ENCODE measurements around the gene SUFU.

Gene SUFU

DNA sequence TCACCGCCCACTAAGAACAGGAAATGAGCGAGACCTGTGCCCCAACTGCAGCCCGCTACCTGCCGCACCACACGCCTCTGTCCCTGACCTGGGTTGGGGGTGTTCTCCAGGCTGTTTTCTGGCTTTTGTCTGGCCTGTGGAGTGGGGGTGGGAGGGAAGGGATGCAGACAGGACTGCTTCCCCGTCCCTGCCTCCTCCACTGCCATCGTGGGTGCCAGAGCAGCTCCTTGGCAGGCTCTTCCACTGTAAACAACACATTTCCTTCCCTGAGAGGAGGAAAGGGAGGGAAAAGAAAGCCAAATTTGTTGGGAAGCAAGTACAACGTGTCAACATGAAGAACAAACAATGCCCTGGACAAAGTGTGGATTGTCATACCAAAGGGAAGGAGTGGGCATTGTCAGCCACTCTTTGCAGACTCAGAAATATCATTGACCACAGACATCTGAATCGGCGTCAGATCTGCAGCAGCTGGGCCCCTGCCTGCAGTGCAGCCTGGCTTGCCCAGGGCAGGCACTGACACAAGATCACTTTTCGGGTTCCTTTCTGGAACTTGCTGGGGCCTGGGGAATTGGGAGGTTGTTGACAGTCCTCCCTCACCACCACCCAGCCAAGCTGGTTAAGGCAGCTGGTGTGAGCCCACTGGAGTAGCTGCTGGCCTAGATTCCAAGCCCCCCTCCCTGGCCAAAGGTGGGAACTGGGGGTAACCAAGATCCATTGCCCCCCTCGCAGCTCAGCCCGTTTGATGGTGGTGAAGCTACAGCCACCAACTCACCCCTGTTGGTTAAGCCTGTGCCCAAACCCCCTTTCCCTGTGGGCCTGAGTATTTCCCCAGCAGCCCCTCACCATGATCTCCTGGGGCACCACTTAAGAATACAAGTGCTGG lies 117.9 kb downstream of the SUFU start:
- no peak for DNase-seq

DNA sequence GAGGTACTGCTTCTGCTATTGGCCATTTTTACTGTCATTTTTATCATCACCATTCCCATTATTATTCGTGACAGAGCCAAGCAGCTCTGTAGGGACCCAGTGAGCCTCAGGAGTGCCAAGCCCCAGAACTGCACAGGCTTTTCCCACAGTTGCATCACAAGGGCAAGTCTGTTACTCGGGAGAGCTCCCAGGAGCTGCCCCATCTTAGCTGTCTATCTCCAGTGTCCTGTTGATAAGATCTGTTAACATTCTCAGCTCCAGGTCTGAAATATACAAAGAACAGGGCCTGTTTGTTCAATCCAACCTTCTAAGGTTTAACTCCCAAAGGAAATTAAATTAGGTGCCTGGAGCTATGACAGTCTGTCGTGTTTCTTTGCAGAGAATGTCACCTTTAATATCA lies 120.3 kb downstream of the SUFU start:
- no peak for DNase-seq

DNA sequence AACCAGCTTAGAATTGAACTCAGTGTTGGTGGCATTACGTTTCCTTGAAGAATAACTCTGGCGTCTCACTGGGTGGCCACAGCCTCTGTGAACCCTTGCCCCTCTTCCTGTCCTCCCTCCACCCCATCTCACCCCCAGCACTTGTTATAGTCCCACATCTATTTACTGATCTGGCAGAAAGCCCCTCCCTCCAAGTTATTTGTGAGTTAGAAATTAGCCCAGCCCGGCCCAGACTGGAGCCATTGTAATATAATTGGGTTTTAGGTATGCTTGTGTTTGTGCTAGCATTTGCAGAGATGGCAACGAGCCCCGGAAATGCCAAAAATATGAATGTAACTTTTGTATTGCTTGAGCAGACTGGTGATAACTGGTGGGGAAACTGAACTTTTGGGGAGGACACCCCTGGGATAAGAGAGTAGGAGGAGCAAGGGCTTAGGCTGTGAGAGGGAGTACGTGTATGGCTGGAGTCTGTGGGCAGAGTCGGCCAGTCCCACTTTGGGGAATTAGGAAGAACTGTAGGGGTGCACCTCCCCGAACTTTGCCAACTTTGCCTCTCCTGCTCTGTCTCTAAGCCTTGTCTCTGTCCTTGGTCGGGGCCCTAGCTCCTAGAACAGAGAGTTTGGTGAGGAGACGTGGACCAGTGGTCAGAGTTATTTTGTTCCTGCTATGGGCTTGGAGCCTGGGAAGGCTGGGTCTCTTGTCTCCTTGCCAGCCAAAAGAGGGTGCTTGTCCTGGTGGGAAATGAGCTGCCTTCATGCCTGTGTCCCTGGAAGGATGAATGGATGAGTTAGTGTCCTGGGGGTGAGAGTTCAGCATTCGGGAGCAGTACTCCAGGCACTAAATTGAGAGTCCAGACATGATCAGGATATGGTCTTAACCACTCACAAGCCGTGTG lies 121.2 kb downstream of the SUFU start:
- DNase-seq = no peak

DNA sequence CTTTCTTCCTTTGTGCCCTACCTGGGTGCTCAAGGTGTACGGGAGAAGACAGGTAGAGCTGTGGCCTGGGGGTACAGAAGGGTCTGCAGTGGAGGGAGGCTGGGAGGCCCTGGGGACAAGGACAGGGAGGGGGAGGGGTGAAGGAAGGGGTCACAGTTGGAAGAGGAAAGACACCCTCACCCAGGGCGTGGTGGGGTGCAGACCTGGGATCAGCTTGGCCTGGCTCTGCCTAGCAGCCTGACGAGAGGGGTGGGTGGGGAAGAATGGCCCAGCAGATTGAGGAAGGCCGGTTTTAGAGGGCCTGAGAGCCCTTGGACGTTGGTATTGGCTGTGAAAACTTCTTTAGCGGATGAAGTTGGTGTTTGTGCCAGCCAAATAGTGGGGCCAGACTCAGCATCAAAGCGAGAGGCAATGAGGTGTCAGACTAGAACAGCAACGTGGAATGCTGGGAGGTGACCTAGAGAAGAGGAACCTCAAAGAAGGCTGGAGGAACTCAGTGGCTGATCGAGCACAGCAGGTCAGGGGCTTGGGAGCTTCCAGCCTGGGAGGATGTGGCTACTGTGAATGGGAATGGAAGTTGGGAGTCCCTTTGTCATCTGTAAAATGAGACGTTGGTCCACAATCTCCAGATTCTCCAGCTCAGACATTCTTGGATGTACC lies 122.4 kb downstream of the SUFU start:
- DNase-seq = no peak

DNA sequence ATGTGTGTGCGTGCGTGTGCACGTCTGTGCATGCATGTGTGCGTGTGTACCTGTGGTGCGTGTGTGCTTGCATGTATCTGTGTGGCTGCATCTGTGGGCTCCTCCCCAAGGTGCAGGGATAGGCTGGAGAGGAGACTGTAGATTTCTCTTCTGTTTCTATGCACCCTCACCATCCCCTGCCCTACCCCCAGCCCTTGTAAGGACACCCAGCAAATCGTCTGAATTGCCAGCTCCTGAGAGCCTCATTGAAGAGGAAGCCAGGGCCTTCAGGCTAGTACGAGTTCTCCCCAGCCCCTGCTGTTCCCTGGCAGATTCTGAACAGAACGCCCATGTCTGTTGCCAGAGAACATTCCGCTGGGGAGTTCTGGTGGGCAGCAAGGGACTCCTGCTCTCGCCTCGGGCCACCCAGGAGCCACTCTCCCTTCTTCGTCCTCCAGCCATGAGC lies 123.5 kb downstream of the SUFU start:
- DNase-seq = no peak

DNA sequence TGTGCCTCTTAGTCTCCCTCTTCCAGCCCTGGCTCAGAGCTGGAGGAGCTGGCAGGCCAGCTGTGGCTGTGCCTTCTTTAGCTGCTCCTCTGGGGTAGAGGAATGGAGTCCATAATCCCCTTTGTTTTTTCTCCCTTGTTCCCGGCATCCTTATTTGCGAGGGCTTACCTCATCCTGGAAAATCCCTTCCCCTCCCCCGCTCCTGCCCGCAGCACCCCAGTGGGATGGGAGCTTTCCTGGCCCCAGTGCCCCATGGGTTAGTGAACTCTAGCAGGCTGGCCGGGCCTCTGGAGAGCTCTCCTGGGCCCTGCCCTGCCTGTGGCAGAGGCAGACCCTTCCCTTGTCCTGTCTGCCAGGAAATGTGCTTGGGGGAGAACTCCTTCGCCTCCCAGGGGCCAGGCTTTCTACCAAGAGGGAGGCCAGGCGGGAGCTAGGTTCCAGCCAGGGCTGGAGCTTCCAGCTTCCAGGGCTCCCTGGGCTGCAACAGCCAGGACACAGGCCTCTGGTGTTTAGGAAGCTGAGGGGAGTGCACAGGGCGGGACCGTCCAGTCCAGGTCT lies 124.0 kb downstream of the SUFU start:
- no peak for DNase-seq

DNA sequence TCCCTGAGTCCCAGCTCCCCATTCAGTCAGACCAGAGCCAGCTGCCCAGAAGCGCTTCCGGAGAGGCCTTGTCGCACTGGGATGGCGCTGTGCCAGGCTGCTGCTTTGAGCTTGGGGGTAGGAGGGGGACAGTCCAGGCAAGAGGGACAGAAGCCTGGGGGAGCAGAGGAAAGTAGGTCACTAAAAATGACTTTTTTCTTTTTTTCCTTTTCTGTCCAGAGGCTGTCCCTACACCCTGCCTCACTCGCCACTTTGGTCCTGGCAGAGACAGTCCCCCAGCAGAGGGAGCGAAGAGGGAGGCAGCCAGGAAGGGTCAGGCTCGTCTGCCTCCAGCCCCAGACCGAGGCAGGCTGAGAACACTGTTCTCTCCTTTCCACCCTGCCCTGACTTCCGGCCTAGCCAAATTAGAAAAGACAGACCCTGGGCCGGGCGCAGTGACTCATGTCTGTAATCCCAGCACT lies 124.7 kb downstream of the SUFU start:
- DNase-seq = no peak

DNA sequence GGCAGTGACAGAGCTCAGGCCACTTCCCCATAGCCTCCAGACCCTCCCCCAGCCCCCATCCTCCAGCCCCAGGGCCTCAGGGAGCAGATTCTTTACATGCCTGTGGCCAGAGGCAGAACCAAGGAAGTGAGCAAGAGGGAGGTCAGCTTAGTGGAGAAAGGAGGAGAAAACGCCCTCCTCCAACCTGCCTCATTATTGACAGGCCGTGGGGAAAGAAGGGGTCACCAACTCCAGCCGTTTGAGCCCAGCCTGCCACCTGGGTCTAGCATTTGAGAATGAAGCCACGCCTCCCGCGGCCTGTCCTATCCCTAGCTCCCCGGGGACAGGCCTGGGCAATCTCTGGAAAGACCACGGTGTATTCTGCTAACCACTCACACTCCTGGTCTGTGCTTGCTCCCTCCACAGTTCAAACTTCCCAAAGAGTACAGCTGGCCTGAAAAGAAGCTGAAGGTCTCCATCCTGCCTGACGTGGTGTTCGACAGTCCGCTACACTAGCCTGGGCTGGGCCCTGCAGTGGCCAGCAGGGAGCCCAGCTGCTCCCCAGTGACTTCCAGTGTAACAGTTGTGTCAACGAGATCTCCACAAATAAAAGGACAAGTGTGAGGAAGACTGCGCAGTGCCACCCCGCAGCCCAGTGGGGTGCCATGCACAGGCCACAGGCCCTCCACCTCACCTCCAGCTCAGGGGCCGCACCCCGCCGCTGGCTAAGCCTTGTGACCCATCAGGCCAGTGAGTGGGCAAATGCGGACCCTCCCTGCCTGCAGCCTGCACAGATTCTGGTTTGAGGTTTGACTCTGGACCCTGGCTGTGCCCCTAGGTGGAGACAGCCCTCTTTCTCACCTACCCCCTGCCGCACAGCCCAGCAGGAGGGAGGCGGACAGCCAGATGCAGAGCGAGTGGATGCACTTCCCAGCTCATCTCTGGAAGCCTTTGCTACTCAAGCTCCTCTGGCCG lies 126.2 kb downstream of the SUFU start:
- no peak for DNase-seq

DNA sequence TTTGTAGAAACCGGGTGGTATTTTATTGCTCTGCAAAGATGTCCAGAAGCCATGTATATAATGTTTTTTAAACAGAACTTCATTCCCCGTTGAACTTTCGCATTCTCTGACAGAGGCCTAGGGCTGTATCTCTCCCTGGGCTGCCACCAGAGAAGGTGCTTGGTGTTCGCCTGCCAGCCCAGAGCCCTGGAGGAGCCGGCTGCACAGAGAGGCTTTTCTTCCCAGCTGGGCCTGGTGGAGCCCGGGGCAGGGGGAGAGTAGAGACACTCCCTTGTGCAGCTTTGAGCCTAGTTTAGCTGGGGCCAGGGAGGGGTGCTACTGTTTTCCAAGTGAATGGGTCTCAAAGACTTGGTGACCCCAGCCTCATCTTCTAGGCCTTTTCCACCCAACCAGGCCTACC lies 126.9 kb downstream of the SUFU start:
- no peak for DNase-seq

DNA sequence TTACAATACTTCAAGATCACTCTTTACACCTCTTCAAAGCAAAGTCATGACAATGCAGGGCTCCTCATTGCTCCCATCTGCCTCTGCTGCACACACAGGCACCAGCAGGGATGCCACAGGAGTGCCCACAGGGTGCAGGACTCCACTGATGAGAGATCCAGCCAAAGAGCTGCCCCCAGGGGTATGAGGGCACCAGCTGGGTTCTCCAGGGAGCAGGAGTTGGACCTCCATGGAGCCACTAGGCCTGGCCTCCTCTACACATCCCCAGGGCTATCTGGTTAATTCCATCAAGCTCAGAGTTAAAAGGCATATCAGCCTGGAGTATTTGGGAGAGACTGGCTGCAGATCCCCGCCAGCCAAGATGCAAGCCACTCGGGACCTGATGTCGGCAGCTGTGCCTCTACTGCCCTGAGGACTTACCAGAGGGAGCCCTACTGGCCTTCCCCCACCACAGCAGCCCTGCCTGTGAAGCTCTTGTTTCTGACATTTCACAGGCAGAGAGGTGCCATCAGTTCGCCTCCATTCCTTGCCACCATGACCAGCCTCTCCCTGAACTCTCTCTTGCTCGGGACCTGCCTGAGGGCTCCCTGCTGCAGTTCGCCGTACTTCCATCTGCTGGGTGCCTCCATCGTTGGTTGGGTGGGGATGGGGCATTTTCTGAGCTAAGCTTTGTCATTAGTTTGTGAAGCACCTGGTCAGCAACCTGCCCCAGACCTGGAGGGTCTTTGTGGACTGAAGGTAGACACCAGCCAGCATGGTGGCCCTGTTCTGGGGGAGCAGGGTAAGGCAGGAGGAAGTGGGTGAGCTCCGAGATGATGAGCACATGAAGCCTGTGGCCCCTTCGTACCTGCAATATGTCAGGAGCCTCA lies 128.0 kb downstream of the SUFU start:
- no peak for DNase-seq

DNA sequence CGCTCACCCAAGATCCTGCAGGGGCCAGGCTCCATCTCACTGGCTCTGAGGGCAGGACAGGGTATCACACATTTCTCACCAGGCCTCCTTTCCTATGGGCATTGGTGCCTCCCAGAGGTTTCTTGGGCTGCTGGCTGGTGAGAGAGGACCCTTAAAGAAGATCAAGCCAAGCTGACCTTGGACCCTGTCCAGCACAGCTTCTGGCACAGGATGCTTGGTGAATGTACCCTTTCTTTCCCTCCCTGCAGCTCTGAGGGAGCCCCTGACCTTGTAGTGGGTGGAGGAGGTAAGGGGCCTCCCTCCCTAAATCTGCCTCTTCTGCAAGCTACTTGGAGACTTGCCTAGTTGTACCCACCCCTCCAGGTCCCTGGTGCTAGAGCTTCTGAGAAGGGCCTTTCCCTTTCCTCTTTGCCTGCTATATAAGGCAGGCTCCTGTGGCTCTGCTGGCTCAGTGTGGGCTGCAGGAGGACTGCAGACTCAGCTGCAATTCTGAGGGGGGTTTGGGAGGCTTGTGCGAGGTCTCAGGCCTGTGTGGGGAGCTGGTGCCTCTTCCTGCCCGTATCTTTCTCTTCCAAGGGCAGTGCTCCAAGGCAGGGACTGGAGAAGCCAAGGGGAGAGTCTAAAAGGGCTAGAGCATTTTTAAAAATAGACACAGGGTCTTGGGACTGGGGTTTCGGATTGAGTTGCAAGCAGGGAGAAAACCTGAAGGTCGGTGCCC lies 128.8 kb downstream of the SUFU start:
- no peak for DNase-seq

DNA sequence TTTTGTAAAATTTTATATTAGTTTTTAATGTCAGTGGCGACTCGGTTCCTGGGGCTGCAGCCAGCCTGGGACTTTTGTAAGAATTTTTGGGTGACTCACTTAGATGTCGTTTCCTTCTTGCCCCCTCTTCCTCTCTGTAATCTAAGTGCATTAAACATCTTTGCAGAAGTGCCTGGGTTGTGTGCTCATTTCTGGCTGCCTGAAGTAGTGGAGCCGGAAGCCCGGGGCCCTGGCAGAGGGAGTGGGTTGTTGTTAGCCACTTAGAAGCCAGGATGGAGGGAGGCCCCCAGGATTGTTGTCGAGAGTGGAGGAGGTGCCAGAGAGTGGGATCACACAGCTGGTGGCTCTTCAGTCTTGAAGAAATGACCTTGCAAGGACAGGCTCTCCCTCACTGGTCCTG lies 129.5 kb downstream of the SUFU start:
- peak; percentile 64 for DNase-seq

DNA sequence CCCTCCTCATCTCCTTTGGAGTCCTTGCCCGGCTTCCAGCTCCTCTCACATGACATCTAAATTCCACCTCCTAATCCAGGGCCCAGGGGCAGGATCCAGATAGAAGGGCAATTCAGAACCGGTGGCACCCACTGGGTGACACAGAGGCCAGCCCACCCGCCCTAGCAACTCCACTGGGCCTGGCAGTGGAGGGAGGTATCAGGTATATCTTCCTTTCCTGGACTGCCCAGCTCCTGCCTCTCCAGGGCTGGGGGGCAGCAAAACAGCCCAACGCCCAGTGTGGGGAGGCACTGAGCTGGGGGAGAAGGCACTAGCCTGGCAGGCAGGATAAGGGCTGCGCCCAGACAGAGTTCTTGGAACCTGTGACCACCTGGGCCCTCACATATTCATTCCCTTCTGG lies 130.1 kb downstream of the SUFU start:
- no peak for DNase-seq

DNA sequence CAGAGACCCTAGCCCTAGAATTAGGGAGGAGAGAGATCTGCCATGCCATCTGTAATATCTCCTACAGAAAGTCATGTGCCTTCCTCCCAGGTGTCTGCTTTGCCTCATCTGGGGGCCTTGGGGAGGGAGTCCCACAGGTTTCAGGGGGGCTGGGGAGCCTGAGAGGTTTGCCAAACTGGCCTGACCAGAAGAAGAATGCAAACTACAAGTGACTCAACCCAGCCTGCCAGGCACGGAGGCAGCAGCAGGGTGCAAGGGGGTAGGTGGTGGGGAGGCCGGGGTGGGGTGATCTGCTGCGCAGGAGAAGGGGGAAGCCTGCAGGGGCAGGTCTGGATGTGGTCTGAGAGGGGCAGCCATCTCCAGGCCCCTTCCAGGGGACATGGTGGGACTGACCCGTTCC lies 130.9 kb downstream of the SUFU start:
- DNase-seq = no peak

DNA sequence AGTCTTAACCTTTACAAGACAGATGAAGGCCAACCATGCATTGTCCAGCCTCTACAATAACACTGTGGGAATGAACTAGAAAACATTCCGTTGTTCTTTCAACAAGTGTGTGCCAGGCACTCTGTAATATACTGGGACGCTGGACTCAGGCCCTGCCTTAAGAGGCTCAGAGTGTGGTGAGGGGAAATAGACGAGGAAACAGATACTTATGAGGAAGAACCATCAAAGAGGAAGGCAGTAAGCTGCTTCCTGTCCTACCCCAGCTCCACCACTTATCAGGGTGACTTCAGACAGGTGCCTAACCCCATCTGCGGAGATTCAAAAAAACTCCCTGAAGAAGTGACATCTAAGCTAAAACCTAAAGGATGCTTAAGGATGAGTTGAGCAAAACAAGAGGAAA lies 131.6 kb downstream of the SUFU start:
- DNase-seq = no peak

DNA sequence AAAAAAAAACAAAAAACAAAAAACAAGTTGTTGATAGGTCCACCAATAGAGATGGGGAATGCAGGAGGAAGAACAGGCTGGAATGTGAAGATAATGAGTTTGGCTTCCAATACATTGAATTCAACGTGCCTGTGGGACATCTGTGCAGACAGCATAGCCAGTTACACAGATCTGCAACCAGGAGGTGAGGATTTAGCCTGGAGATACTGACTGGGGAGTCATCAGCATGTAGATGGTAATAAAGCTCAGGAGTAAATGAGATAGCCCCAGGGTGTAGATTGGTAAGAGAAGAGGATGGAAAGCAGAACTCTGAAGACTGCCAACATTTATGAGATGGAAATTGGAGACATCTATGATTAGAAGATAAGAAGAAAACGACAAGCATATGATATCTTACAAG lies 135.8 kb downstream of the SUFU start:
- DNase-seq = no peak

DNA sequence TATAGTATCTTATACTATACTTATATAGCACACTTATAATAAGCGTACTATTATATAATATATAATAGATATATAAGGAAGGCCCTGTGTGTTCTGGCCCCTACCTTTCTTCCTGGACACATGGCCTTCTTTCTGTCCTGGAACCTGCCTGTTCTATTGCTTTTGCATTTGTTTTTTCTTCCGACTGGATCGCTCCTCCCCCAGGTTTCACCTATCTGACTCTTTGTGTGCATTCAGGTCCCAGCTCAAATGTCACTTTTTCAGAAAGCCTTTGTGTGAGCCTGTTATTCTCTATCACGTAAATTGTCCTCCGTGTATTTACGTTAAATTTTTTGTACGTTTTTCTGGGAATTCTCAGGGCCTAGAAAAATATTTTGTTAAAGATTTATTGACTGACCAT lies 137.6 kb downstream of the SUFU start:
- DNase-seq = no peak

DNA sequence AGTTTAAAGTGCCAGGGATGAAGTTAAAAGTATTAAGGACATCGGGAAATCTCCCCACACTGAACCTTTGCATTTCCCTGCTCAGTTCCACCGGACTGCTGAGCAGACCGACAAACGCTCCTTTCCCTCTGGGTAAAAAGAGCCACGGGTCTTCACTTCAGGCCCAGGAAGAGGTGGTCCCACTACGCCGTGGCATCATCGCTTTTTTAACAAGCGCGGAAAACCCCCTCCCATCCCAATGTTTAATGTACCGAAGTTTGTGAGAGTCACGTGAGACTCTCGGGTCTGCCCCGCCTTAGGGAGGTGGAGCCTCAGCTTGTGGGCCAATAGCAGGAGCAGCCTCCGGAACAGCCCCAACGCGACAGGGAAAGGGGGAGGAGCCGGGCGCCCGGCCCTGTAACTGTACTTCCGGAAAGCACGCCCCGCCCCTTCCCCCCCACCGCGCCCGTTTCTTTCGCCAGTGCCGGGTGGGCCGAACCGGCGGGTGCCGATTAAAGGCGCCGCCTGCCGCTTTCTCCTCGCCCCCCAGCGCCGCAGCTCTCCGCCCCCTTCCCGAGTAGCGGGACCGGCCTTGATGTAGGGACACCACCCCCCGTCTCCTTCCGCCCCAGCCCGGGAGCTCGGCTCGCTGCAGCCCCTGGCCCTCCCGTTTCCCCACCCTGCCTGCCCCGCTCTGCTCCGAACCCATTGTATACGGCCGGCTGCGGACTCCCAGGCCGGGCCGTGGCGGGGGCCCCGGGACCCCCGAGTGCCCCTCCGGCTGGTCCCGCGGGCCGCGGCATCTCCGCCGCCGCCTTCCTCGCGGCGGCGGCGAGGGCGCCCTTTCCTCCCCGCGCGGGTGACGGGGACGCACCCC lies 138.3 kb downstream of the SUFU start:
- peak; percentile 99 for DNase-seq

DNA sequence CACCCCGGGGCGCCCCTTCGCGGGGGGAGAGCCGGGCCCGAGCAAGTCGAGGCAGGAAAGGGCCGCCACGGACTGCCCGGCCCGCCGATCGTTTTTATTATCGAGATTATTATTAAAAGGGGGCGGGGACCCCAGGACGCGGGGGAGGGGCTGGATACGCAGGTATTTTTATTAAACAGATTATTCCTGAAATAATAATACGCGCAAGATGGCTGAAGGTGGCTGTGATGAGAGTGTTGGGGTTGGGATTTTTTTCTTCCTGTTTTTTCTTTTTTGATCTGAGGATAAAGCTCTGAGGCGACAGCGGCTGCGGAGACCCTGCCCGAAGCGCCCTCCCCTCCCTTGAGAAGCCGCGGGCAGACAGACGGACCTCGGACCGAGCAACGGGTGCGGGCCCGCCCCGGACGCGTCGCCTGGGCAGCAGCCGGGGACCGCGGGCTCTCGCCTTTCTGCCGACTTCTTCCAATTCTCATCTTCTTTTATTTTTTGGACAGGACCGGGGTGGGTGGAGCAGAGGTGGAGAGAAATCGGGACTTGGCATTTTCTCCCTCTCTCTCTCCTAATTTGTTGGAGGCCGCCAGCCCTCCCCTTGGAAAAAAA lies 139.1 kb downstream of the SUFU start:
- DNase-seq = peak; percentile 35
